GM12878 (cell line): ENCODE measurements around the gene FBXL19. TPM values are rescaled to one million over a fixed set of nuclear protein-coding genes. Genes with fewer than 3 reads are reported as not detected.
A peak's percentile ranks its signal among the peaks of the same experiment; 100 is the strongest.

ENCODE experiments used
- ATAC-seq: fragments of 200-7000 bp; cut with Tn5 transposase; 3 replicates; pipeline ENCODE4 v1.9.1; 2020; ENCODE audit warnings: mild to moderate bottlenecking, moderate library complexity
- BruUV-seq: library from RNA; stranded (reverse); fragments of 400-500 nt; replicated peaks from 2 replicates; lab custom pipeline; 2021; lab: Mats Ljungman, UMichigan
- CTCF ChIA-PET: fragments of 300-600 bp; sonication (Branson Sonifier 250); formaldehyde crosslinking; extraction: SDS; loops from one replicate; lab custom pipeline; 2021; ENCODE audit warnings: inconsistent platforms; lab: Yijun Ruan, JAX
- POLR2A ChIA-PET: fragments of 350-600 bp; formaldehyde crosslinking; extraction: SDS; loops from one replicate; lab custom pipeline; 2021; ENCODE audit warnings: inconsistent platforms; lab: Charles Lee
- RAD21 ChIA-PET: fragments of 300-600 bp; sonication (Branson Sonifier 250); formaldehyde crosslinking; loops from one replicate; lab custom pipeline; 2023; ENCODE audit warnings: antibody characterized with exemption; ENCODE audit not compliant: unreplicated experiment; lab: Charles Lee
- SMC1A ChIA-PET: fragments of 300-600 bp; sonication (Branson Sonifier 250); formaldehyde crosslinking; loops from one replicate; lab custom pipeline; 2023; ENCODE audit not compliant: unreplicated experiment, uncharacterized antibody; lab: Charles Lee
- DNase-seq: peaks from one replicate; pipeline ENCODE4 v3.0.0-alpha.2; 2011; ENCODE audit warnings: low read depth, low spot score
- FAIRE-seq: peaks from 3 replicates; lab custom pipeline; 2011; peaks lifted over from hg19 to GRCh38; lab: Jason Lieb, UNC
- H2AFZ ChIP-seq: 2 replicates; pipeline ENCODE4 v1.6.0; 2011; ENCODE audit warnings: low read depth, low read length, control low read depth; ENCODE audit not compliant: control insufficient read depth
- H3K27ac ChIP-seq: 2 replicates; pipeline ENCODE4 v1.5.1; 2011; ENCODE audit warnings: control low read depth; ENCODE audit not compliant: control insufficient read depth, insufficient read depth
- H3K27me3 ChIP-seq, 2 experiments: replicated peaks in 1 of 2; 2 replicates each; pipeline versions ENCODE4 v1.6.0 to v1.6.1; 2011; ENCODE audit warnings: low read length in 1 of 2; ENCODE audit not compliant: control insufficient read depth in 2 of 2, insufficient read depth in 2 of 2
- H3K36me3 ChIP-seq, 2 experiments: 2 replicates each; pipeline ENCODE4 v1.5.1; 2011; ENCODE audit warnings: low read length in 1 of 2; ENCODE audit not compliant: control insufficient read depth in 2 of 2, insufficient read depth in 2 of 2
- H3K4me1 ChIP-seq: 2 replicates; pipeline ENCODE4 v1.6.1; 2011; ENCODE audit warnings: mild to moderate bottlenecking, low read length, moderate library complexity, mixed read lengths; ENCODE audit not compliant: control insufficient read depth, insufficient read depth
- H3K4me2 ChIP-seq: 2 replicates; pipeline ENCODE4 v1.6.0; 2011; ENCODE audit warnings: control low read depth; ENCODE audit not compliant: control insufficient read depth, insufficient read depth
- H3K4me3 ChIP-seq: fragments of 200-600 bp; sonication (generic); 2 replicates; pipeline ENCODE4 v1.5.1; 2016
- H3K79me2 ChIP-seq: 2 replicates; pipeline ENCODE4 v1.6.0; 2011; ENCODE audit warnings: low read length; ENCODE audit not compliant: control insufficient read depth, insufficient read depth
- H3K9ac ChIP-seq: 2 replicates; pipeline ENCODE4 v1.8.0; 2011; ENCODE audit warnings: low read length, control low read depth, mixed read lengths; ENCODE audit not compliant: control insufficient read depth, insufficient read depth
- H3K9me3 ChIP-seq: replicated peaks from 3 replicates; pipeline ENCODE4 v1.5.1; 2011; ENCODE audit warnings: mild to moderate bottlenecking, low read length; ENCODE audit not compliant: control insufficient read depth, insufficient read depth
- H4K20me1 ChIP-seq: 2 replicates; pipeline ENCODE4 v1.6.0; 2011; ENCODE audit not compliant: control insufficient read depth, insufficient read depth
- BCL3 ChIP-seq: IDR thresholded peaks from 2 replicates; pipeline ENCODE4 v1.6.1; 2011; ENCODE audit warnings: borderline replicate concordance, low read depth, mild to moderate bottlenecking, moderate library complexity, low read length; ENCODE audit not compliant: insufficient read depth, poor library complexity, severe bottlenecking
- BHLHE40 ChIP-seq, 2 experiments: fragments of 450-650 bp in 1 of 2; IDR thresholded peaks; 2 replicates each; pipeline ENCODE4 v1.6.1; 2011 to 2017; ENCODE audit warnings: low read depth in 2 of 2, borderline replicate concordance in 1 of 2, improper control_type of control experiment in 1 of 2, low read length in 1 of 2, mild to moderate bottlenecking in 1 of 2
- CEBPZ ChIP-seq: fragments of 150-350 bp; IDR thresholded peaks from 2 replicates; pipeline ENCODE4 v1.6.1; 2016; ENCODE audit warnings: low read depth, low read length
- CHD2 ChIP-seq: IDR thresholded peaks from 2 replicates; pipeline ENCODE4 v1.6.1; 2011; ENCODE audit warnings: low read depth, low read length, improper control_type of control experiment, borderline replicate concordance
- CREM ChIP-seq: IDR thresholded peaks from 2 replicates; pipeline ENCODE4 v1.6.1; 2014; ENCODE audit warnings: antibody characterized with exemption, low read depth
- GATAD2B ChIP-seq: fragments of 450-650 bp; conservative IDR thresholded peaks from 2 replicates; pipeline ENCODE4 v1.6.1; 2017; ENCODE audit warnings: low read depth, mild to moderate bottlenecking, moderate library complexity
- HDGF ChIP-seq: fragments of 450-650 bp; IDR thresholded peaks from 2 replicates; pipeline ENCODE4 v1.6.1; 2016; ENCODE audit warnings: antibody characterized with exemption
- JUNB ChIP-seq: IDR thresholded peaks from 2 replicates; pipeline ENCODE4 v1.6.1; 2016; ENCODE audit warnings: antibody characterized with exemption, mild to moderate bottlenecking
- LARP7 ChIP-seq: fragments of 450-650 bp; IDR thresholded peaks from 2 replicates; pipeline ENCODE4 v1.6.1; 2017; ENCODE audit warnings: mild to moderate bottlenecking
- NR2C1 ChIP-seq: fragments of 450-650 bp; IDR thresholded peaks from 2 replicates; pipeline ENCODE4 v1.6.1; 2017; ENCODE audit warnings: antibody characterized with exemption, mild to moderate bottlenecking, moderate library complexity
- RAD21 ChIP-seq: IDR thresholded peaks from 2 replicates; pipeline ENCODE4 v1.6.1; 2011; ENCODE audit warnings: mild to moderate bottlenecking, low read depth, low read length, moderate library complexity; ENCODE audit not compliant: insufficient read depth
- SIX5 ChIP-seq: IDR thresholded peaks from 2 replicates; pipeline ENCODE4 v1.6.1; 2011; ENCODE audit warnings: mild to moderate bottlenecking, low read depth, low read length, moderate library complexity; ENCODE audit not compliant: severe bottlenecking
- TAF1 ChIP-seq: IDR thresholded peaks from 2 replicates; pipeline ENCODE4 v1.6.1; 2011; ENCODE audit warnings: mild to moderate bottlenecking, low read depth, low read length, borderline replicate concordance
- ZBTB40 ChIP-seq: fragments of 450-650 bp; IDR thresholded peaks from 2 replicates; pipeline ENCODE4 v1.6.1; 2016; ENCODE audit warnings: mild to moderate bottlenecking, moderate library complexity, borderline replicate concordance
- WGBS: methylation state at CpG from one replicate; pipeline ENCODE4 v1.1.6; 2016; ENCODE audit warnings: low lambda C conversion rate; ENCODE audit not compliant: insufficient replicate concordance, insufficient coverage; ENCODE audit errors: missing lambda C conversion rate; 5-methylcytosine and 5-hydroxymethylcytosine counted together
- in situ Hi-C: fragments of 300-500 bp; cut with MboI; formaldehyde crosslinking; loops from 9 replicates; pipeline ENCODE4 v1.14.3; 2018; ENCODE audit warnings: mixed read lengths
- intact Hi-C: fragments of 100-400 bp; cut with micrococcal nuclease; formaldehyde crosslinking; loops from one replicate; pipeline ENCODE4 v1.14.2; 2022; ENCODE audit not compliant: unreplicated experiment
- polyA plus RNA-seq, 11 experiments: library from polyadenylated mRNA; depleted of rRNA in 4 of 11; unstranded in 6 of 11; stranded (reverse) in 5 of 11; fragments of >200 nt; fragmentation: Nextera tagmentation in 4 of 11; fragmentation: Illumina TruSeq in 1 of 11; extraction: Ambion mirVana in 4 of 11; extraction: Trizol in 1 of 11; gene quantifications; 1 replicate in 1 of 11; 2 replicates in 10 of 11; pipeline versions ENCODE4 v1.2.1 to v1.2.3, GENCODE V29; 2011 to 2016; ENCODE audit warnings: inconsistent platforms in 2 of 11, missing spikeins in 2 of 11, low read depth in 1 of 11
- total RNA-seq, 4 experiments: library from RNA; depleted of rRNA in 3 of 4; stranded (reverse); fragments of >200 nt in 3 of 4; fragmentation: Illumina TruSeq in 1 of 4; extraction: Trizol in 1 of 4; gene quantifications; 2 replicates each; pipeline versions ENCODE4 v1.2.1 to v1.2.3, GENCODE V29; 2013 to 2021

The FBXL19 gene
- total and polyA plus RNA-seq, 10 of the 15 experiments (the other 5 are each of a cell fraction or from before 2014, with no cell fraction given): 0.02 to 32.1 (median 6.8) TPM; not detected in 1

- no peak overlapping the region for H3K4me2 ChIP-seq
- peak; percentile 35 for DNase-seq
- WGBS: 63% methylated on average over 15 of the region's 15 CpGs
- FAIRE-seq: peak; percentile 88
- H3K79me2 ChIP-seq: peaks cover 5% of the 10 kb centered on the region
- RAD21 ChIA-PET: interaction anchor here (0.9 to 2.2 kb wide), 3 partner anchors 14 to 84 kb away, joined by 3 to 11 read pairs (median 3); no protein-coding TSS in a partner anchor
- CTCF ChIA-PET: interaction anchor here (0.8 to 5.2 kb wide), 4 partner anchors 11 to 524 kb away, joined by 3 to 26 read pairs (median 4); no protein-coding TSS in a partner anchor
- intact Hi-C loops: loop anchor here (10.0 kb wide), 2 partner anchors 233 to 273 kb away; partner anchors contain the start of genes FBRS, PRR14 and SRCAP
- peaks cover 0 to 13% of the 10 kb centered on the region in 2 experiments for H3K36me3 ChIP-seq
- H2AFZ ChIP-seq: 0 out of 2 replicates have a peak overlapping the region, but pooled peaks have one; percentile 1
- in situ Hi-C loops: no loop called here
- no peaks in the 10 kb centered on the region for H3K9me3 ChIP-seq
- no peaks in the 10 kb centered on the region for H3K27me3 ChIP-seq
- no peak overlapping the region for H3K4me3 ChIP-seq
- H3K9ac ChIP-seq: no peak overlapping the region
- no peak overlapping the region for H3K27ac ChIP-seq
- POLR2A ChIA-PET: interaction anchor here (0.6 to 0.7 kb wide), 3 partner anchors 30 to 46 kb away, joined by 3 to 5 read pairs (median 3); partner anchors contain the start of gene SETD1A
- no TSS peak for BruUV-seq
- ATAC-seq: peak; percentile 78
- no peaks in the 10 kb centered on the region for H4K20me1 ChIP-seq
- 0 out of 2 replicates have a peak, but pooled peaks cover 4% of the 10 kb centered on the region for H3K4me1 ChIP-seq
- SMC1A ChIA-PET: no interaction called here
- no peak for TF ChIP-seq BCL3
- TF ChIP-seq TAF1: no peak
- no peak for TF ChIP-seq CHD2
- no peak for TF ChIP-seq GATAD2B
- TF ChIP-seq SIX5: peak; percentile 89
- TF ChIP-seq ZBTB40: no peak; the same call in 1 of the 2 replicates
- no peak for TF ChIP-seq JUNB
- TF ChIP-seq CEBPZ: no peak
- TF ChIP-seq RAD21: no peak
- no peak for TF ChIP-seq LARP7
- peak; percentile 32; the same call in 1 of the 2 replicates for TF ChIP-seq CREM
- no peak for TF ChIP-seq NR2C1
- TF ChIP-seq BHLHE40 (IDR thresholded peaks at IDR 0.05; ENCODE audit: borderline replicate concordance in 1 of 2, low read depth in 2 of 2, low read length in 1 of 2): peak in 1 of 2 experiments; percentile 29; a peak in 1 of 4 replicates
- peak; percentile 96 for TF ChIP-seq HDGF
Observed at GRCh38 chr16:30927789-30928378, 4.5 kb downstream of the FBXL19 start.
